IPS-18a (cell line): ENCODE data around the gene U2AF2.

Source experiments
- H3K27ac ChIP-seq: one replicate; pipeline ENCODE4 v1.5.1; 2013; ENCODE audit warnings: low read length
- H3K27me3 ChIP-seq: one replicate; pipeline ENCODE4 v1.6.1; 2013; ENCODE audit warnings: mild to moderate bottlenecking, low read length; ENCODE audit not compliant: control insufficient read depth, insufficient read depth
- H3K36me3 ChIP-seq: one replicate; pipeline ENCODE4 v1.6.1; 2013; ENCODE audit warnings: low read depth, low read length; ENCODE audit not compliant: control insufficient read depth
- H3K4me1 ChIP-seq: one replicate; pipeline ENCODE4 v1.6.1; 2013; ENCODE audit warnings: low read depth, low read length; ENCODE audit not compliant: control insufficient read depth
- H3K4me3 ChIP-seq: one replicate; pipeline ENCODE4 v1.5.1; 2013; ENCODE audit warnings: low read length
- H3K9ac ChIP-seq: one replicate; pipeline ENCODE4 v1.6.1; 2013; ENCODE audit warnings: mild to moderate bottlenecking, low read length, moderate library complexity
- H3K9me3 ChIP-seq: one replicate; pipeline ENCODE4 v1.6.1; 2013; ENCODE audit warnings: low read depth, low read length; ENCODE audit not compliant: control insufficient read depth

U2AF2 gene

GRCh38 chr19:55654868-55655647 is at the start of gene U2AF2:
U2AF2 (plus strand) TSS chr19:55655035; CDS start chr19:55655105, 70 bp downstream.
- peak within 1 kb of the TSS; percentile 99 for H3K4me3 ChIP-seq
- H3K27me3 ChIP-seq = no peaks in the 10 kb centered on the region
- H3K27ac ChIP-seq = peak within 1 kb of the TSS; percentile 99
- no peaks in the 10 kb centered on the region for H3K9me3 ChIP-seq
- peak within 1 kb of the TSS; percentile 99 for H3K9ac ChIP-seq
- no peaks in the 10 kb centered on the region for H3K36me3 ChIP-seq
- peaks cover 7% of the 10 kb centered on the region for H3K4me1 ChIP-seq

- Histone ChIP-seq H3K9ac (peak overlapping the region; percentile 74), H3K4me3 (peak overlapping the region; percentile 73), H3K27me3 (no peaks in the 10 kb centered on the region), H3K36me3 (peaks cover 7% of the 10 kb centered on the region), H3K27ac (no peak overlapping the region), H3K4me1 (peaks cover 9% of the 10 kb centered on the region), H3K9me3 (no peaks in the 10 kb centered on the region)
These were observed 49.6 kb upstream of the U2AF2 start for GRCh38 chr19:55605207-55605636.

GRCh38 chr19:55605637-55606470 is 49.0 kb upstream of the U2AF2 start, which contains the start of gene ZNF865:
ZNF865 (plus strand) TSS chr19:55605647; CDS start chr19:55613619, 7,972 bp downstream.
- Histone ChIP-seq H3K9ac (peak within 1 kb of the TSS; percentile 84), H3K36me3 (peaks cover 7% of the 10 kb centered on the region), H3K27me3 (no peaks in the 10 kb centered on the region), H3K9me3 (no peaks in the 10 kb centered on the region), H3K4me3 (peak within 1 kb of the TSS; percentile 73), H3K4me1 (peaks cover 9% of the 10 kb centered on the region), H3K27ac (peak within 1 kb of the TSS; percentile 92)

GRCh38 chr19:55606471-55606787 is 48.4 kb upstream of the U2AF2 start:
- H3K36me3 ChIP-seq = peaks cover 7% of the 10 kb centered on the region
- H3K4me3 ChIP-seq = peak overlapping the region; percentile 73
- no peaks in the 10 kb centered on the region for H3K9me3 ChIP-seq
- peaks cover 9% of the 10 kb centered on the region for H3K4me1 ChIP-seq
- no peak overlapping the region for H3K27ac ChIP-seq
- no peak overlapping the region for H3K9ac ChIP-seq
- H3K27me3 ChIP-seq = no peaks in the 10 kb centered on the region

GRCh38 chr19:55606817-55607216 is 48.0 kb upstream of the U2AF2 start:
- no peaks in the 10 kb centered on the region for H3K27me3 ChIP-seq
- peak overlapping the region; percentile 73 for H3K4me3 ChIP-seq
- H3K9ac ChIP-seq = no peak overlapping the region
- H3K27ac ChIP-seq = no peak overlapping the region
- peaks cover 9% of the 10 kb centered on the region for H3K4me1 ChIP-seq
- no peaks in the 10 kb centered on the region for H3K9me3 ChIP-seq
- peaks cover 7% of the 10 kb centered on the region for H3K36me3 ChIP-seq

GRCh38 chr19:55609326-55609725 is 45.5 kb upstream of the U2AF2 start:
- Histone ChIP-seq H3K4me3 (no peak overlapping the region), H3K27me3 (no peaks in the 10 kb centered on the region), H3K27ac (no peak overlapping the region), H3K4me1 (peaks cover 9% of the 10 kb centered on the region), H3K9ac (no peak overlapping the region), H3K9me3 (no peaks in the 10 kb centered on the region), H3K36me3 (peaks cover 7% of the 10 kb centered on the region)

- peaks cover 4% of the 10 kb centered on the region for H3K4me1 ChIP-seq
- no peak overlapping the region for H3K9ac ChIP-seq
- no peak overlapping the region for H3K27ac ChIP-seq
- H3K36me3 ChIP-seq = peaks cover 7% of the 10 kb centered on the region
- H3K27me3 ChIP-seq = no peaks in the 10 kb centered on the region
- no peak overlapping the region for H3K4me3 ChIP-seq
- H3K9me3 ChIP-seq = no peaks in the 10 kb centered on the region
These were observed 43.4 kb upstream of the U2AF2 start for GRCh38 chr19:55611300-55611982.

- H3K27ac ChIP-seq = no peak overlapping the region
- no peaks in the 10 kb centered on the region for H3K9me3 ChIP-seq
- no peak overlapping the region for H3K9ac ChIP-seq
- no peaks in the 10 kb centered on the region for H3K4me1 ChIP-seq
- peaks cover 7% of the 10 kb centered on the region for H3K36me3 ChIP-seq
- no peaks in the 10 kb centered on the region for H3K27me3 ChIP-seq
- H3K4me3 ChIP-seq = no peak overlapping the region
These were observed 42.7 kb upstream of the U2AF2 start for GRCh38 chr19:55611983-55612645.

- peaks cover 12% of the 10 kb centered on the region for H3K36me3 ChIP-seq
- H3K9me3 ChIP-seq = no peaks in the 10 kb centered on the region
- no peak overlapping the region for H3K4me3 ChIP-seq
- no peaks in the 10 kb centered on the region for H3K4me1 ChIP-seq
- no peak overlapping the region for H3K9ac ChIP-seq
- H3K27ac ChIP-seq = no peak overlapping the region
- no peaks in the 10 kb centered on the region for H3K27me3 ChIP-seq
These were observed 41.4 kb upstream of the U2AF2 start for GRCh38 chr19:55613396-55613795.

- Histone ChIP-seq H3K27ac (no peak overlapping the region), H3K27me3 (no peaks in the 10 kb centered on the region), H3K9ac (no peak overlapping the region), H3K36me3 (peaks cover 12% of the 10 kb centered on the region), H3K4me3 (no peak overlapping the region), H3K4me1 (no peaks in the 10 kb centered on the region), H3K9me3 (no peaks in the 10 kb centered on the region)
These were observed 40.7 kb upstream of the U2AF2 start for GRCh38 chr19:55613930-55614710.
